GM10847 (cell line): Measurements from ENCODE around the gene C12orf57.
A peak's percentile ranks its signal among the peaks of the same experiment; 100 is the strongest.

Source experiments
- POLR2A ChIP-seq: IDR thresholded peaks from 2 replicates; pipeline ENCODE4 v1.6.1; 2011; ENCODE audit not compliant: insufficient read length; ENCODE audit errors: extremely low read depth

C12orf57 gene

GRCh38 chr12:6914947-6915788, 28.7 kb upstream of the C12orf57 start:
- no peak for TF ChIP-seq POLR2A

DNA sequence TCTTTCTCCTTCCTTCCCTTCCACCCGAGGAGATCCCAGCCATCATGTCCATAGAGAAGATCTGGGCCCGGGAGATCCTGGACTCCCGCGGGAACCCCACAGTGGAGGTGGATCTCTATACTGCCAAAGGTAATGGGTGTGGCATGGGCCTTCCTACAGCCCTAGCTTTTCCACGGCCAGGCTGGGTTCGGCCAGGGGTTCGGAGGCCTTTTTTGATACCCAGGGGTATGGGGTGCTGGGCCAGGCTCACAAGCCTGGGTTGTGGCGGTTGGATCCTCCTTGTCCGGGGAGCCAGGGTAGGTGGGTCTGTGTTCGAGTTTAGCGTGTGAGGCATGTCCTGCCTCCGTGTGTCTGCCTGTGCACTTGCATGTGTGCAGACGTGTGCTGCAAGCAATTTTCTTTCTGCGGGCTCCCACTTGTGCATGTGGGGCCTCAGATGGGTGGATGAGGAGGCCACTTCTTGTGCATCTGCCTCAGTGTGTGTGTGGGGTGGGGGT, 28.0 kb upstream of the C12orf57 start:
- TF ChIP-seq POLR2A = no peak

GRCh38 chr12:6916426-6917200, 27.2 kb upstream of the C12orf57 start:
- no peak for TF ChIP-seq POLR2A

DNA sequence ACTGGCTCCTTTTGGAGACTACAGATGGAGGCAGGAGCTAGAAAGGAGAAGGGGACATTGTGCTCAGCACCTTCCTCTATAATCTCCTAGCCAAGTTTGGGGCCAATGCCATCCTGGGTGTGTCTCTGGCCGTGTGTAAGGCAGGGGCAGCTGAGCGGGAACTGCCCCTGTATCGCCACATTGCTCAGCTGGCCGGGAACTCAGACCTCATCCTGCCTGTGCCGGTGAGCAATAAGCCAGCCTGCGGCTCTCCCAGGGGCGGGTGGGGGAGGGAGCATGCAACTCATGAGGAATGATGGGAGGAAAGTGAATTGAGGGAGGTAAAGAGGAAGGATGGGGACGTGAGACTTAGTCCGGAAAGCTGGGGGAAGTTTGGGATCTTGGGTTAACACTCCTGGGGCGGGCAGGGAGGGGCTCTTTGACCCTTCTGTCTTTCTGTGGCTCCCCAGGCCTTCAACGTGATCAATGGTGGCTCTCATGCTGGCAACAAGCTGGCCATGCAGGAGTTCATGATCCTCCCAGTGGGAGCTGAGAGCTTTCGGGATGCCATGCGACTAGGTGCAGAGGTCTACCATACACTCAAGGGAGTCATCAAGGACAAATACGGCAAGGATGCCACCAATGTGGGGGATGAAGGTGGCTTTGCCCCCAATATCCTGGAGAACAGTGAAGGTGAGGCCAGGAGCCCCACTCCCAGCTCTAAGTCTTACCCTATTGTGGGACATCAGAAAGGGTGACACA, 26.2 kb upstream of the C12orf57 start:
- no peak for TF ChIP-seq POLR2A

DNA sequence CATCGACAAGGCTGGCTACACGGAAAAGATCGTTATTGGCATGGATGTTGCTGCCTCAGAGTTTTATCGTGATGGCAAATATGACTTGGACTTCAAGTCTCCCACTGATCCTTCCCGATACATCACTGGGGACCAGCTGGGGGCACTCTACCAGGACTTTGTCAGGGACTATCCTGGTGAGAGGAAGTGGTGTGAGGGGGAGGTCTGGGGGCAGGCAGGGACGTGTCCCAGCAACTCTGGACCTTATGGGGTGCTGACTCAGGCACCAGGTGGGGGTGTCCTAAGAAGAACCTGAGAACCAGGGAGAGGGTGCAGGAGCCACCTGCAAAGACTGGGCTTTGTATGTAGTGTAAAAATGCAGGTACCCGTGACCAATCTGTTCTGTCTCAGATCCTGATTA, 24.2 kb upstream of the C12orf57 start:
- no peak for TF ChIP-seq POLR2A

DNA sequence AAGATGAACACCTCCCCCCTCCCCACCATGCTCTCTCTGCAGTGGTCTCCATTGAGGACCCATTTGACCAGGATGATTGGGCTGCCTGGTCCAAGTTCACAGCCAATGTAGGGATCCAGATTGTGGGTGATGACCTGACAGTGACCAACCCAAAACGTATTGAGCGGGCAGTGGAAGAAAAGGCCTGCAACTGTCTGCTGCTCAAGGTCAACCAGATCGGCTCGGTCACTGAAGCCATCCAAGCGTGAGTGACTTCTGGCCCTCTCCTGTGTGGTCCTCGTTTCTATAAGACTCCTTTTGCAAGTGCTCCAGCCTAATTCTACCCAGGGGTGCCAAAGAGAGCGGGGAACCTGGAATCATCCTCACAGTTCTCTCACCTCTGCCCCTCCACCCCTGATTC, 22.3 kb upstream of the C12orf57 start:
- no peak for TF ChIP-seq POLR2A

DNA sequence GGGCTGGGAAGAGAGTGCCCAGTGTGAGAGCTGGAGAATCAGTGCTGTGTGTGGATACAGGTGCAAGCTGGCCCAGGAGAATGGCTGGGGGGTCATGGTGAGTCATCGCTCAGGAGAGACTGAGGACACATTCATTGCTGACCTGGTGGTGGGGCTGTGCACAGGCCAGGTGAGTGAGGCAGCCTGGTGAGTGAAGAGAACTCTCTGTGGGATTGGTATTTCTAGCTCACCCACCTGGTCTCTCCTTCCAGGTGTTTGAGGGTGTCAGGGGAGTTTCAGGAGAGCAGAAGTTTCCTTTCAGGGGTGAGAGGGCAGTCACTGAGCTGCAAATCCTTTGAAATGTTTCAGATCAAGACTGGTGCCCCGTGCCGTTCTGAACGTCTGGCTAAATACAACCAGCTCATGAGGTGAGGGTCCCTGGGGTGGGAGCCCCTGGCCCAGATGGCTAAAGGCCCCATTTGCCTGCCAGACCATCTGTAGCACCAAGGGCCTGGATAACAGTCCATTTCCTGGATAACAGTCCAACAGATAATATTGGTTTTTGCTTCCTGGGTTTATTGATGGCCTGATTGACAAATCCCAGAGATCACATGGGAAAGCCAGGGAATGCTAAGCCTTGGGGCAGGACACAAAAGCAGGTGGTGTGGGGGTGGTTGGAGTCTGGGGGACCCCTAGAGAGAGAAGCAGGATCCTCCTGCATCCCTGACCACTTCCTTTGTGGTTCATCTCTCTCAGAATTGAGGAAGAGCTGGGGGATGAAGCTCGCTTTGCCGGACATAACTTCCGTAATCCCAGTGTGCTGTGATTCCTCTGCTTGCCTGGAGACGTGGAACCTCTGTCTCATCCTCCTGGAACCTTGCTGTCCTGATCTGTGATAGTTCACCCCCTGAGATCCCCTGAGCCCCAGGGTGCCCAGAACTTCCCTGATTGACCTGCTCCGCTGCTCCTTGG, 21.6 kb upstream of the C12orf57 start:
- TF ChIP-seq POLR2A = no peak

DNA sequence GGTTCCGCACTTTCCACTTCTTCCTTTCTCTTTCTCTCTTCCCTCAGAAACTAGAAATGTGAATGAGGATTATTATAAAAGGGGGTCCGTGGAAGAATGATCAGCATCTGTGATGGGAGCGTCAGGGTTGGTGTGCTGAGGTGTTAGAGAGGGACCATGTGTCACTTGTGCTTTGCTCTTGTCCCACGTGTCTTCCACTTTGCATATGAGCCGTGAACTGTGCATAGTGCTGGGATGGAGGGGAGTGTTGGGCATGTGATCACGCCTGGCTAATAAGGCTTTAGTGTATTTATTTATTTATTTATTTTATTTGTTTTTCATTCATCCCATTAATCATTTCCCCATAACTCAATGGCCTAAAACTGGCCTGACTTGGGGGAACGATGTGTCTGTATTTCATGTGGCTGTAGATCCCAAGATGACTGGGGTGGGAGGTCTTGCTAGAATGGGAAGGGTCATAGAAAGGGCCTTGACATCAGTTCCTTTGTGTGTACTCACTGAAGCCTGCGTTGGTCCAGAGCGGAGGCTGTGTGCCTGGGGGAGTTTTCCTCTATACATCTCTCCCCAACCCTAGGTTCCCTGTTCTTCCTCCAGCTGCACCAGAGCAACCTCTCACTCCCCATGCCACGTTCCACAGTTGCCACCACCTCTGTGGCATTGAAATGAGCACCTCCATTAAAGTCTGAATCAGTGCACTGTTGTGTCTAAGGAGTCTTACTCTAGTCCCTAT, 20.7 kb upstream of the C12orf57 start:
- TF ChIP-seq POLR2A = no peak

- no peak for TF ChIP-seq POLR2A
These were observed 20.0 kb upstream of the C12orf57 start for GRCh38 chr12:6923851-6924250.

GRCh38 chr12:6925239-6925539, 18.6 kb upstream of the C12orf57 start:
- TF ChIP-seq POLR2A = no peak

DNA sequence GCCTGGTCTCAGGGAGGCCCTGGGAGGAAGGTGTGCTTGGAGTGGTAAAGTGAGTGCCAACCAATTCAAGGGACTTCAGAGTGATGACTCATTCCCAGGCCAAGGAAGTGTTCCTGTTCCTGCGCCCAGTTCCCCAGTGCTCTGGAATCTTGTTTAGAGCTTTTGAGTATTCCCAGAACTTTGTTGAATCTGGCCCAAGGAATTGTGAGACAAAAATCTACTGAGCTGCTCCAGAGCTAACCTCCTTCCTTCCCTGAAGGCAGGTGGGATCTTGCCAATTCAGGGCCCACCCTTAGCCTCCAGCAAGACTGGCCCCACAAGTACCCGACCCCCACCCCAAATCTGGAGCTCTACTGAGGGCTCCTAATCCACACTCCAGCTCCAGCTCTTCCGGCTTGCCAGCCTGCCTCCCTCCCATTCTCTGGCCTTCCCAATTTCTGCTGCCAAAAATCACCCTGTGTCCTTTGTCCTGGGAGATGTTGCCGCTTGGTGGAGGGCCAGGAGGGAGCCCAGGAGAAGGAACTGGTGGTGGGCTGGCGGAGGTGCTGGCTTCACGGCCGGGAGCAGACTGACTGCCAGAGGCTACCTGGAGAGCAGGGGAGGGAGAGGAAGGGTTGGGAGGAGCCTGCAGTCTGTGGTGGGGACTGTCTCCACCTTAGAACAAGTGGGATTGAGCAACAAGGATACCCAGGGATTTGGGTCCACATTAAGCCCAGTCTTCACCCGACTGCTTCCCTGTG, 18.1 kb upstream of the C12orf57 start:
- no peak for TF ChIP-seq POLR2A

GRCh38 chr12:6927379-6928021, 16.3 kb upstream of the C12orf57 start, which contains the start of gene ATN1:
ATN1 (plus strand) TSS chr12:6927959; CDS start chr12:6934002, 6,043 bp downstream.
- peak; percentile 46 for TF ChIP-seq POLR2A
